ELF-1 (cell line): Measurements from ENCODE around the gene IRS2.
"Not testable (repeated sequence)": the region's sequence is repeated elsewhere in the genome, so short reads cannot be mapped to it uniquely, and the experiment has no call there.

ENCODE experiments used
- DNase-seq: peaks from one replicate; pipeline ENCODE4 v3.0.0-alpha.2; 2016; ENCODE audit warnings: low read depth, low spot score

Gene IRS2, protein sequence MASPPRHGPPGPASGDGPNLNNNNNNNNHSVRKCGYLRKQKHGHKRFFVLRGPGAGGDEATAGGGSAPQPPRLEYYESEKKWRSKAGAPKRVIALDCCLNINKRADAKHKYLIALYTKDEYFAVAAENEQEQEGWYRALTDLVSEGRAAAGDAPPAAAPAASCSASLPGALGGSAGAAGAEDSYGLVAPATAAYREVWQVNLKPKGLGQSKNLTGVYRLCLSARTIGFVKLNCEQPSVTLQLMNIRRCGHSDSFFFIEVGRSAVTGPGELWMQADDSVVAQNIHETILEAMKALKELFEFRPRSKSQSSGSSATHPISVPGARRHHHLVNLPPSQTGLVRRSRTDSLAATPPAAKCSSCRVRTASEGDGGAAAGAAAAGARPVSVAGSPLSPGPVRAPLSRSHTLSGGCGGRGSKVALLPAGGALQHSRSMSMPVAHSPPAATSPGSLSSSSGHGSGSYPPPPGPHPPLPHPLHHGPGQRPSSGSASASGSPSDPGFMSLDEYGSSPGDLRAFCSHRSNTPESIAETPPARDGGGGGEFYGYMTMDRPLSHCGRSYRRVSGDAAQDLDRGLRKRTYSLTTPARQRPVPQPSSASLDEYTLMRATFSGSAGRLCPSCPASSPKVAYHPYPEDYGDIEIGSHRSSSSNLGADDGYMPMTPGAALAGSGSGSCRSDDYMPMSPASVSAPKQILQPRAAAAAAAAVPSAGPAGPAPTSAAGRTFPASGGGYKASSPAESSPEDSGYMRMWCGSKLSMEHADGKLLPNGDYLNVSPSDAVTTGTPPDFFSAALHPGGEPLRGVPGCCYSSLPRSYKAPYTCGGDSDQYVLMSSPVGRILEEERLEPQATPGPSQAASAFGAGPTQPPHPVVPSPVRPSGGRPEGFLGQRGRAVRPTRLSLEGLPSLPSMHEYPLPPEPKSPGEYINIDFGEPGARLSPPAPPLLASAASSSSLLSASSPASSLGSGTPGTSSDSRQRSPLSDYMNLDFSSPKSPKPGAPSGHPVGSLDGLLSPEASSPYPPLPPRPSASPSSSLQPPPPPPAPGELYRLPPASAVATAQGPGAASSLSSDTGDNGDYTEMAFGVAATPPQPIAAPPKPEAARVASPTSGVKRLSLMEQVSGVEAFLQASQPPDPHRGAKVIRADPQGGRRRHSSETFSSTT (N-terminal part only)

DNA sequence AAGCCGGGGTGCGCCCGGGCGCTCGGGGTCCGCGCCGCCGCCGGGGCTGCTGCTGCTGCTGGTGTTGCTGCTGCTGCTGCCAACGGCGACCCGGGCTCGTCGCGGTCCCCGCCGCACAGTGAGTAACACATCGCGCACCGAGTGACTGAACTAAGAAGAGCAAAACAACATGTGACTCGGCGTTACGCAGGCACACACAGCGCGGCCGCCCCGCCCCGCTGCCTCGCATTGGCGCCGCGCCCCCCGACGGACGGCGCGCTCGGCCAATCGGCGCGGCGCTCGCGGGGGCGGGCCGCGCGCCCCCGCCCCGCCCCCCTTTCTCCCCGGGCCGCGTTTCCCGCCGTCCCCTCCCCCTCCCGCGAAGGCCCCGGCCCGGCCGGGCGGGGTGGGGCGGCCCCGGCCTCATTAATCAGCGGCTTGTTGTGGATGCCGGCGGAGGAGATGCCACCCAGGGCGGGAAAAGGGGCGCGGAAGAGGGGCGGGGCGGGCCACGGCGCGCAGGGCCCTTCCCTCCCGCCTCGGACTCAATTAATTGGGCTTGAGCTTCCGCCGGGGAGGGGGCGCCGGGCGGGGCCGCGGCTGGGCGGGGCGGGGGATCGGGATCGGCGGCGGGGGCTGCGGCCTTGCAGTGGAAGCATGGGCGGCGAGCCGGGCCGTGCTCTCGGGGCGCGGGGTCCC, at the start of gene IRS2:
IRS2 (minus strand) TSS at position 127 of the 678 bp plus-strand sequence. CDS start 530 bp downstream, outside the sequence.
- DNase-seq = peak; percentile 92

DNA sequence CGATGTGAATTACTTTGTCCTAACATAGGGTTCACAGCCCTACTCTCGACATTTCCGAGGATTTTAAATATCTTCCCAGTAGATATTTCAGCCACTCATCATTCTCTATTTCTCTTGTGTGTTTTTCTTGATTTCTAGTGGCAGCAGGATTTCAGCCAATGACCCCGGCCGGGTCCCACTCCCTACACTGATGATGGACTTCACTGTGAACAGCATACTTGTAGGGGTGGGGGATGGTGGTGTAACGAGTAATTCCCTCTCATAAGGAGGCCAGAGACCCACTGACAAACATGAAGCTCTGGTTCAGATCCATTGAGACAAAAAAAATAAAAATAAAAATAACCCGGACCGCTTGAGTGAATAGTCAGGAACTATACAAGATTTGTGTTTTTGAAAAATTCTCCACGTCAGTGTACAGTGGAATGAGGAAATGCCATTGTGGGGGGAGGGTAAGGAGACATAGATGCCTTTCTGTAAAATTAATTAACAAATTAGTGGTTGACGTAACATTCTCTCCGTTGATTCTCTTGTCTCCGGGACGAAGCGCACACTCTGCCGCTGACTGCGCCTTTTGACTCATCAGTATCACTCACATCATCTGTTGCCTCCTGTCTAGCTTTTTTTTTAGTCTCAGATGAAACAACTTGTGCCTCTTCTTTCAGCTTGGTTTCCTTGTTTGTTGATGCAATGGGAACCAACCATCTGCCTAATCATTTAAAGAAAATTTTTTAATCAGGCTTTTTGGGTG, 48.8 kb upstream of the IRS2 start:
- DNase-seq = no peak

DNA sequence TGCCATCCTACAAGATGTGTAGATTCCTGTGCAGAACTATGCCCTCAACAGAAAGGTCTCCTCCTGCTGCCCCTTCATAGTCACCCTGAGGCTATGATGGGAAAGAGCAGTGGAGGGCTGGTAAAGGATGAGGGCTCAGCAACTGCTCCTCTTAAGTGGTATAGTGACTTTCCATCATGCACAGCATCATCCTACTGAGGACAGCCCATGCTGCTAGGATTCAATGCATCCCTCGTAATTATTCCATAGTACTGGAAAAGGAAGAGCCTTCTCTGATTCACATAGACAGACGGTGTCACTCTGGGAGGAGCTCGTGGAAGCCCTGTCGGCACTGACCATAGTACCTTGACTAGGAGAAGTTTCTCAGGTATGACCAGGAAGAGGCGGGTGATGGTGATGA, 47.6 kb upstream of the IRS2 start:
- no peak for DNase-seq

DNA sequence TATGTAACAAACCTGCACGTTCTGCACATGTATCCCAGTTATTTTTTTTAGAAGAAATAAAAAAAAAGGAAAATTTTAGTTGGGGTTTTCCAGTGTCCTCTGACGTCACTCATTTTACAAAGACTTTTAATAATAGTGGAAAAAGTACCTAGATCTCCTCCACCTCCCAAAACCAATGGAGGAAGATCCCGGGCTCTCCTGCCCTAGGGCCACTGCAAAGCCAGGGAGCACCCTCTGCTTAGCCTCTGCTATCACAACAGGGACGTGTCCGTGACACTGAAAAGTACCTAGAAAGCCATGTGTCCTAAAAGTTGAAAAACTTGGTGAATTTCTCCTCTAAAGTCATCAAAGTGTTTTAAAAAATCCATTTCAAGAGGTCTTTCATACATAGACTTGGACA, 46.7 kb upstream of the IRS2 start:
- no peak for DNase-seq

DNA sequence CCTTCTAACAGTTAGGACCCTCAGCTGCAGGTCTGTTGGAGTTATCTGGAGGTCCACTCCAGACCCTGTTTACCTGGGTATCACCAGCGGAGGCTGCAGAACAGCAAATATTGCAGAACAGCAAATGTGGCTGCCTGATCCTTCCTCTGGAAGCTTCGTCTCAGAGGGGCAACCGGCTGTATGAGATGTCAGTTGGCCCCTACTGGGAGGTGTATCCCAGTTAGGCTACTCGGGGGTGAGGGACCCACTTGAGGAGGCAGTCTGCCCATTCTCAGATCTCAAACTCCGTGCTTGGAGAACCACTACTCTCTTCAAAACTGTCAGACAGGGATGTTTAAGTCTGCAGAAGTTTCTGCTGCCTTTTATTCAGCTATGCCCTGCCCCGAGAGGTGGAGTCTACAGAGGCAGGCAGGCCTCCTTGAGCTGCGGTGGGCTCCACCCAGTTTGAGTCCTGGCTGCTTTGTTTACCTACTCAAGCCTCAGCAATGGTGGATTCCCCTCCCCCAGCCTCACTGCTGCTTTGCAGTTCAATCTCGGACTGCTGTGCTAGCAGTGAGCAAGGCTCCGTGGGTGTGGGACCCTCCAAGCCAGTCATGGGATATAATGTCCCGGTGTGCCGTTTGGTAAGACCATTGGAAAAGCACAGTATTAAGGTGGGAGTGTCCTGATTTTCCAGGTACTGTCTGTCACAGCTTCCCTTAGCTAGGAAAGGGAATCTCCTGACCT, 42.4 kb upstream of the IRS2 start:
- DNase-seq = not testable (repeated sequence)

DNA sequence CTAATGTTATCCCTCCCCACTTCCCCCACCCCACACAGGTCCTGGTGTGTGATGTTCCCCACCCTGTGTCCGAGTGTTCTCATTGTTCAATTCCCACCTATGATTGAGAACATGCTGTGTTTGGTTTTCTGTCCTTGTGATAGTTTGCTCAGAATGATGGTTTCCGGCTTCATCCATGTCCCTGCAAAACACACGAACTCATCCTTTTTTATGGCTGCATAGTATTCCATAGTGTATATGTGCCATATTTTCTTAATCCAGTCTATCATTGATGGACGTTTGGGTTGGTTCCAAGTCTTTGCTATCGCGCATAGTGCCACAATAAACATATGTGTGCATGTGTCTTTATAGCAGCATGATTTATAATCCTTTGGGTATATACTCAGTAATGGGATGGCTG, 36.8 kb upstream of the IRS2 start:
- not testable (repeated sequence) for DNase-seq

DNA sequence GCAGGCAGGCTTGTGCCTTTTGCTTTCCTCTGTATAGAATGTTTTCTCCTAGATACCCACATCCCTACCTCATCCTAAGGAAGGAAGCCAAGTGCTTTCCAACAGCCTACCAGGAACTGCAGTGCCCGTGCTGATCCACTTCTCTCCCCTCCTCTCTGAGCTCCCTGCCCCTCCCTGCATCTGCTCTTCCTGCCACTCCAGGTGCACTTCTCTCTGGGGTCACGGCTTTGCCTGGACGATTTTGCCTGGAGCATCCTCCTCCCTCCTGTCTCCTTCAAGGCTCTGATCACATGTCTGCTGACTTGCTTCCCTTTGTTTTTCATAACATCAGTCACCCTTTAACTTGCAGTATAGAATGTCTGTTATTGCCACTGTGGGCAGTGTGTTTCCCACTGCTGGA, 34.7 kb upstream of the IRS2 start:
- peak; percentile 8 for DNase-seq

DNA sequence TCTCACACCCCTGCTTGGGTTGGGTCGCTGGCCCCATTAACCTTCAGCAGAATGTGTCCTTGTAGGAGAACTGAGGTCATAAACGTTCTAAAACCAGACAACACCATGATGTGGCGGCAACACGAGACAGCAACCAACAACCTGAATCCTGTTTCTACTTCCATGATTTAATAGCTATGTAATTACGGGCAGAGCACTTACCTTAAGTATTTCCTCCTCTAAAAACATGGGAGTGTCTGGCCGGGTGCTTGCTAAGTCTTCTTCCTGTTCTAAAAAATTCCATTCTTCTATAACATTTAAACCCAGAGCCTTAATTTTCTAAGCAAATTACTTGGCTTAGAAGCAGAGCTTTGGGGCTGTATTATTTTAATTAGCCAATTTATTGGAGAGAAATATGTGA, 33.5 kb upstream of the IRS2 start:
- DNase-seq = no peak

DNA sequence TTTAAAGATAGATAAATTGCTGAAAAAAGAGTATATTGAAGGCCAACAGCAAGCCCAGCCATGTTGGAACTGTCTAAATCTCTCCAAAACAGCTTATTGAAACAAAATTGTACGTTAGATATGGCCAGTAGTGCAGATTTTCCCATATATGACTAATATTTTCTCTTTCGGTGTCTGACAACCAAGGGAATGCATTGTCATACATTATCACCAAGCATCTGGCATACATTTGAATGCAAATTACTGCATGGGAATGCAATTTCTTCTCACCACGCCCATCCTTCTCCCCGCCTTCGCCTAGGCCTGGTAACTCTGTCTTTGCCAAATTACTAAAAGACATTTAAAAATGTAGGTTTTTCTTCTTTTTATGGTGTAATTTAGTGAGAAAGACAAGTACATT, 32.5 kb upstream of the IRS2 start:
- no peak for DNase-seq

DNA sequence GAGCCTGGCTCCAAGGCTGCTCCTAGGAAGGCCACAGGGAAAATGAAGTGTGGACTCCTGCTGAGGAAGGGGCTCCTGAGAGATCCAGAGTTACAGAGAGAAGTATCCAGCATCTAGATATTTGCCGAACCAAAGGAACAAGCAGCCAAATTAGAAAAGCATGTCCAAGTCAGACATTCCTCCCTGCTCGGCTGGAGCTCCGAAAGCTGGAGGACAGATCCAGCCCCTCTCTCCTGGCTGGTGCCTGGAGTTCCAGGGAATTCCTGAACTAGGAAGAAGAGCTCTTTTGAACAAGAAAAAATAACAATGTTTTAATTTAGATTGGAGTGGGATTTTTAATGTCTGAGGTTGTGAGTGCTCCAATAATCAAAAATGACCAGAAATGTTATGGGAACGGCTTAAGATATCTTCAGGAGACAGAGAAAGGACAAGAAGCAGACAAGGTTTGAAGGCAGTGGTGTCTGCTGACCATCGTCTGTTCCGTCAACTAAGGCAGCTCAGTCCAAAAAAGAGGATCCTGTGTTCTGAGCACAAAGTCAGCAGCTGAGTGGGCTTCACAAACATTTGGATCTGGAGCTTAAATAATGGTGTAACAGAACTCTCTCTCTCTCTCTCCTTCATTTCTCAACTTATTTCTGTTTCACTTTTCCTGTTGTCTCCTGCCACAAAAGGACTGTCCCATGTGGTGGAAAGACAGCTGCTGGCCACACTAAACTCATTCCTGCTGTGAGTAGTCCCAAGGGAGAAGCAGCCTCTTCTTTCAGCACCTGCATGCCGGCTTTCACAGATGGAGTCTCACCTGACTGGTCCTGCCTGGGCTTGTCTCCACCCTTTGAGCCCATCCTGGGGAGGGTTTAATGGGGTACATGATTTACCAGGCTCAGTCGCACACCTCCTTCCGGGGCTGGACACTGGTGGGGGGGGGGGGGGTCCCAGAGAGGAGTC, 31.5 kb upstream of the IRS2 start:
- DNase-seq = no peak

DNA sequence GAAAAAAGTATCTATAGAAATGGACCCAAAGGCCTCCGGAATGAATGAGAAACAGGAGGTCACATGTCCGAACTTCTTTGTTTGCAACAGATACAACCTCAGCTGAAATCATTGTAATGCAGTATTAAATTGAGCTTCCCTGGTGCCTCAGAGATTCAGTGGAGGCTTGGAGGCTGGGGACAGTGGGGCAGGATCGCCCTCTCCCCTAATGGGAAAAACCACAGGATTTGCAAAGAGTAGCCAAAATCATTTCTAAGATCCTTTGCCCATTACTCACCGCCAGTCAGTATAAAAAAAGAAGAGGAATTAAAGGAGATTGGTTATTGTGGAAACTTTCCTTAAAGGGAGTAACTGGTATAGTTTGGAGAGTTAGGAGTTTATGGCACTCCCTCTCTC, 30.4 kb upstream of the IRS2 start:
- no peak for DNase-seq

DNA sequence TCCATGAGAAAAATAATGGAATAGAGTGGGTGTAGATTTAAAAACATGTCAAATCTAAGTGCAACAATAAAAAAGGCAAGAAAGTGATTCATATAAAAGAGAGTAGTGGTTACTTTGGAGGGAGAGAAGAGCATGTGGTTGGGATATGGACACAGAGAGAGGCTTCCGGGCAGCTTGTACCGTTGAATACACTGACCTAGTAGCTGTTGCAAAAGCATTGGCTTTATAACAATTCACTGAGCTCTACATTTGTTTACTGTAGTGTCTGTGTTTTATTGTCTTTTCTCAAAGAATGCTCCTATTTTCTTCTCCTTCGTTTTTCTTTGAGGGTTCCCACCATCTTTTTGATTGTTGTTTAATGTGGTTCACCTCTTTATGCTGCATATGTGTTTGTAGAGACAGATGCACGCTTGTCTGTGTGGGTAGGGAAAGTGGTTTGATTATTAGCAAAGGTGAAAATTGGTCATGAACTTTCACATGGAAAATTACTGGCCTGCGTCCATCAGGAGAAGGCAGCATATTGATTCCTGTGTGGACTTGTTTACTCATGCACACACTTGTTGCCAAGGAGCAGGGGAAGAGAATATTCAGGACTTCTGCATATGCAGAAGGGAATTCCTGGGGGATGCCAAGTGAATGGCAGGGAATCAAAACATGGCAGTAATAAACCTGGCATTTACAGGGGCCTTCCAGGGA, 29.9 kb upstream of the IRS2 start:
- no peak for DNase-seq

DNA sequence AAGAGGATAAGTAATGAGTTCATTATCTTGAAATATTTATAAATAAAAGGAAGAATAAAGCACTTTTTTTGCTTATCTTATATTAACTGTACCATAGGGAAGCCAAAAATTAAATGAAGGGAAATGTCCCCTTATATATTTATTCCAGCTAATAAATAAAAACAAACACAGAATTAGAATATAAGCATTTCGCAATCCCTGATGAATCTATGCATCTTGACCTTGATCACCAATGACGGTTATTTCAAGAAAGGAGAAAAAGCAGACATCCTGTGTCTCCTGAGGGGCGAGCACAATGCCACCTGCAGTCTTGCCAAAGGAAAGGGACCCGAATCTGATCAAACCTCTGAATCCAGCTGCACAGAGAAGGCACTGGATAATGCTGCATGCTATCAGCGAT, 29.3 kb upstream of the IRS2 start:
- DNase-seq = no peak

DNA sequence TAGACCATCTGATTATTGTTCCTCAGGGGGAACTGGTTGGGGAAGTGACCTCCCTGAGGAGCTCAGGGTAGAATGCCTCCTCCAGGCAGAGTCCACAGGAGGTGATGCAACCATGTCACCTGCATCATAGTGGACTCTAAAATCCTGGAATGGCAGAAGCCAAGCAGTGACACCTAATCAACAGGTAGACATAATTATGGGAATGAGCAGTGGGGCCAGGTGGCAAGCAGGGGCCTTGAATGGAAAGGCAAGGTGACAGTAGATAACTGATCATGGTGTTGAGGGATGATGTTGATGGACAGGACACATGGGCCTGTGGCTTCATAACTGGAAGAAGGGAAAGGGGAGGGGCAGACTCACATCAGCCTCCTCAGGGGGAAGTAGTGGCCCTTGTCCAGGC, 27.3 kb upstream of the IRS2 start:
- no peak for DNase-seq

DNA sequence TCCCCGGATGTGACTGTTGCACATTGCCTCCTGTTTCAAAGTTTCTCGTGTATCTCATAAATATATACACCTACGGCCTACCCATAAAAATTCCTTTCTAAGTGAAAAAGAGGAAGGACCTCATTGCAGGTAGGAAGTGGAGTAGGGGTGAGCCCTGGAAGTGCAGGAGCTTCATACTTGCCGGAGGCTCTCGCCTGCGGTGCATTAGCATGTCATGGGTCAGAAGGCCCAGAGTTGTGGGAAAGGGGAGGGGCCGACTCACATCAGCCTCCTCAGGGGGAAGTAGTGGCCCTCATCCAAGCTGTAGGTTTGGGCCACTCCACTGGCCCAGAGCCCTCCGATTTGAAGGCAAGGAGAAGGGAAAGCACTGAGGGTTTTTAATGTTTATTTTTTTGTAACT, 26.0 kb upstream of the IRS2 start:
- no peak for DNase-seq

DNA sequence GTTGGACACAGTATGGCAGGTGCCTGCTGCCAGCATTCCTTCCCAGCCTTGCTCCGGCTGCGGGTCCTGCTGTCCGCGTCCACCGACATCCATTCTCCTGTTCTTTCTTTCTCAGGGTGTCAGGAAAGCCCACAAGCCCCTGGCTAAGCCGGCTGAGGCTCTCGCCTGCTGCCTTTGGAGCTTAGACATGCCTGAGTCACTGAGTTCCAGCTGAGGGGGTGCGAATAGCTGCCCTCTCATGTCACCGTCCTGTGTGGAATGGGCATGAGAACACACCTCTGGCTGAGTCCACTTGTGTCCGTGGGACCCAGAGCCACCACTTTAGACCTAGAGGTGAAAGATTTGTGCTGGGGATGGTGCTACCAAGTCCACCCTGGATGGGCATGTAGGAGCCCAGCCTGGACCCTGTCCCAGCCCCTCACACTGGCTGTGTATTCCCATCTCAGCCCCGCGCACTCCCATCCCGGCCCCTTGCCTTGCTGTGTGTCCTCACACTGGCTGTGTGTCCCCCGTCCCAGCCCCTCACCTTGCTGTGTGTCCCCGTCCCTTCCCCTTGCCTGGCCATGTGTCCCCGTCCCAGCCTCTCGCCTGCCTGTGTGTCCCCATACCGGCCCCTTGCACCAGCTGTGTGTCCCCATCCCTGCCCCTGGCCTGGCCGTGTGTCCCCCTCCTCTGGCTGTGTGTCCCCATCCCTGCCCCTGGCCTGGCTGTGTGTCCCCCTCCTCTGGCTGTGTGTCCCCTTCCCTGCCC, 24.6 kb upstream of the IRS2 start:
- DNase-seq = no peak

DNA sequence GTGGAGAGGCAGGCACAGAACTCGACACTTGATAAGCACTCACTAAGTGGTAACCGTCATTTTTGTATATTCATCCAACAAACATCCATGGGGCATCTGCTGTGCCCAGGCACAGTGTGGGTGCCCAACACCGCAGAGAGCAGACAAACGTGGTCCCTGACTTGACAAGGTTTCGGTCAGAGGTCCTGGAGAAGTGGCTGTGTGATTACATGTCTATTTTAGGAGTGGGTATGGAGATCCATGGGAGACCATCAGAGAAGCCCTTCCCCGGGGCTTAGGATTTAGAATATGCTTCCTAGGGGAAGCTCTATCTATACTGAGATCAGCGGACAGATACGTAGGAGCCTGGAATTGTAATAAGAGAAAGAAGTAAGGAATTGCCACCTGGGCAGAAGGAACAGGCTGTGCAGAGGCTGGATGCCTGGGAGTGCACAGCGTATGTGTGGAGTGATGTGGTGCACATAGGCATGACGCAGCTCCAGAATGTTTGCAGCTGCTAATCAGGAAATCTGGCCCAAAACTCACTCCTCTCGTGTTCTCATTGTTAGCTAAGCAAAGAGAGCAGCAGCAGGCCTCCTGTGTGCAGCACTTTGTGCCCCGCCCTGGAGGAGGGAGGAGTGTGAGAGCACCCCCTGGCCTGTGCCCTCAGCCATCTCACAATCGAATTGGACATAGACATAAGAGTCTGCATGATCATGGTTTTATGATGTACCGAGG, 23.0 kb upstream of the IRS2 start:
- no peak for DNase-seq
